GM18520 (cell line): Measurements from ENCODE around the gene HSFX1.
A peak's percentile ranks its signal among the peaks of the same experiment; 100 is the strongest.
"Not testable (repeated sequence)": the region's sequence is repeated elsewhere in the genome, so short reads cannot be mapped to it uniquely, and the experiment has no call there.

Experiments used
- ATAC-seq: cut with Tn5 transposase; IDR thresholded peaks from one replicate; pipeline ENCODE4 v1.9.1; 2021; ENCODE audit not compliant: unreplicated experiment

The HSFX1 gene

DNA sequence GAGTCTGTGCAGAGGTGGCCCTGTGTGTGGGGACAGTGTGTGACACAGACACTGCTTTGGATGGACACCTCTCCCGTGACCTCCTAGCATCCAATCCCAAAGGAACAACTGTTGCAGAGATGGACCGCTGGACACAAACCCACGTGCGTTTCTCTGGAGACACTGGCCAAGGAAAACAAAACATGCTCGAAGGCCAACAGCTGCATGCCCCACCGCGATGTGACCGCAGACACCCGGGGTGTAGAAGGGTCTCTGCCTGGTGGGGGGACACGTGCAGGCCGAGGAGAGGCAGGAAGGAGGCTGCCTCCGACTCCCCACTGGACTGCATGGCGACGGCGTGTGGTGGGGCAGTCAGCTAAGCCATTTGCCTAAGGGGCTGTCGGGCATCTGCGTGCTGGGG, at the start of gene HSFX1:
Gene HSFX1 (plus strand): TSS at position 301 of the 400 bp plus-strand sequence. CDS start 614 bp downstream, outside the sequence.
- ATAC-seq, result not testable (repeated sequence)

GRCh38 chrX:149727308-149727707, 46.6 kb upstream of the HSFX1 start:
- ATAC-seq, result not testable (repeated sequence)

GRCh38 chrX:149742269-149742668, 31.6 kb upstream of the HSFX1 start:
- ATAC-seq, result not testable (repeated sequence)

GRCh38 chrX:149746390-149747007, 27.4 kb upstream of the HSFX1 start:
- ATAC-seq, result not testable (repeated sequence)

DNA sequence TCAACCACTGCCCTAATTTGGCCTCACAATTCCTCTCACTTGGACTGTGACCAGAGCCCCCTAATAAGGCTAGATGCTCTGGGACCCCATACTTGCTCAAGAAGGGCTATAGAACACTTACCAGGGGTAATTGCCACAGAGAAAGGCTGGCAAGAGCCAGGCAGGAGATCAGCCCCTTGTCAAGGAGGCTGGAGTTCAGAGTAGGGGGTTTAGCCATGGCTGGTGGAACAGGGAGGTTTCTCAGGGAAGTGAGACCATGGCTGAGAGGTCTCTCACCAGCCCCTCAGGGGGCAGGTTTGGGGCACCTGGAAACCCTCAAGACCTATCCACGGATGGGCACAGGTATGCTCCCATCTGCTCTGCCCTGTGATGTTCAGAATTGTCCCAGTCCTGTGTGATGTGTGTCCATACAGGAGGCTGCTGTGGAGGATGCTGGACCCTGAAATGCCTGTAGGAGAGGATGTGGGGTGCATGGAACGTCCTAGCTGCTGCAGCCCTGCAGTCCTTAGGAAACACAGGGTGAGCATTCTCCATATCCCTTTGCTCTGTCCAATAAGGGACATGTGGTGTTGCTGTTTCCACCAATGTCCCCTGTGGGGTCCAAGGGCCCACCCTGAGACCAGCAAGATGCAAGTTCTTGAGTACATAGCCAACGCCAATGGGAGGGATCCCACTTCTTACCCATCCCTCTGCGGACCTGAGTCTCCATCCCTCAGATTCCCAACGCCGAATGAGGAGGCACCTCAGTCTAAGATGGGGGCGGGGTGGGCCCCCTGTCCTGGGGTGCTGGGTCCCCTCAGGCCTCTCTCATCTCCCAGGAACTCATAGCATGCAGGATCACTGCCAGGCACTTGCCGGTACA, 16.4 kb upstream of the HSFX1 start:
- ATAC-seq, result no peak

DNA sequence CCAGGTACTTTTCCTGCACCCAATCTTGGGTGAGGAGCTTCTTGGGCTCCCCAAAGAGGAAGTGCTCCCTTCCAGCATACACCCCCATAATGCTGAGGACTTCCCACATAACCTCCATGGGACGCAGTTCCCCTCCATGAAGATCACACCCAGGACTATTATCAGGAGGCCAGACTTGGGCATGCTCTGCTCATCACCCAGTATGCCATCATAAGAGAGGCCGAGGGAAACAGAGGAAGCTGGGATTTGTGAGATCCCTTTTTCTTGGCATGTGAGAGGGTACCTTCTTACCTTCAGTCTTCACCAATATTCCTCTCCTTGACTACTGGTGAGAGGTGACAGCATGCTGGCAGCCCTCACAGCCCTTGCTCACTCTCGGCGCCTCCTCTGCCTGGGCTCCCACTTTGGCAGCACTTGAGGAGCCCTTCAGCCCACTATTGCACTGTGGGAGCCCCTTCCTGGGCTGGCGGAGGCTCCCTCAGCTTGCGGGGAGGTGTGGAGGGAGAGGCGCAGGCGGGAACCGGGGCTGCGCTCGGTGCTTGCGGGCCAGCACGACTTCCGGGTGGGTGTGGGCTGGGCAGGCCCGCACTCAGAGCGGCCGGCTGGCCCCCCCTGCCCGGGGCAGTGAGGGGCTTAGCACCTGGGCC, 15.7 kb upstream of the HSFX1 start:
- ATAC-seq, result no peak

GRCh38 chrX:149758715-149759078, 15.2 kb upstream of the HSFX1 start:
- ATAC-seq, result not testable (repeated sequence)

GRCh38 chrX:149759824-149760223, 14.0 kb upstream of the HSFX1 start:
- ATAC-seq, result no peak

DNA sequence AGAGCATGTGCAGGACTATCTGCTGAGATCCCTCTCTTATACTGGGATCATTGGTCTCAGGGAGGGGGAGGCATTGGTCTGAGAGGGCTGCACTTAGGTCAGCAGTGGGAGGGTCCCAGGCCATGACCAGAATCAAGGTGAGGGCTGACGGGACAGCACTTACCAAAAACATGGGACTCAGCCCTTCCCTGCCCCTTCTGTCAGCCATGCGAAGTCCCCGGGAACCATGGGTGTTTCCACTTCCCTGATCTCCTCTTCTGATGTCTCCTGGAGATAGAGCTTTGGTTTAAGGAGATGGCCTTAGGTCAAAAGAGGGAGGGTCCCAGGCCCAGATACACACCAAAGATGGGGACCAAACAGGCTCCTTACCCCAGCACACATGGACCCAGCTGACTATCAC, 12.9 kb upstream of the HSFX1 start:
- no peak for ATAC-seq

GRCh38 chrX:149761858-149762674, 11.8 kb upstream of the HSFX1 start:
- ATAC-seq, result not testable (repeated sequence)

DNA sequence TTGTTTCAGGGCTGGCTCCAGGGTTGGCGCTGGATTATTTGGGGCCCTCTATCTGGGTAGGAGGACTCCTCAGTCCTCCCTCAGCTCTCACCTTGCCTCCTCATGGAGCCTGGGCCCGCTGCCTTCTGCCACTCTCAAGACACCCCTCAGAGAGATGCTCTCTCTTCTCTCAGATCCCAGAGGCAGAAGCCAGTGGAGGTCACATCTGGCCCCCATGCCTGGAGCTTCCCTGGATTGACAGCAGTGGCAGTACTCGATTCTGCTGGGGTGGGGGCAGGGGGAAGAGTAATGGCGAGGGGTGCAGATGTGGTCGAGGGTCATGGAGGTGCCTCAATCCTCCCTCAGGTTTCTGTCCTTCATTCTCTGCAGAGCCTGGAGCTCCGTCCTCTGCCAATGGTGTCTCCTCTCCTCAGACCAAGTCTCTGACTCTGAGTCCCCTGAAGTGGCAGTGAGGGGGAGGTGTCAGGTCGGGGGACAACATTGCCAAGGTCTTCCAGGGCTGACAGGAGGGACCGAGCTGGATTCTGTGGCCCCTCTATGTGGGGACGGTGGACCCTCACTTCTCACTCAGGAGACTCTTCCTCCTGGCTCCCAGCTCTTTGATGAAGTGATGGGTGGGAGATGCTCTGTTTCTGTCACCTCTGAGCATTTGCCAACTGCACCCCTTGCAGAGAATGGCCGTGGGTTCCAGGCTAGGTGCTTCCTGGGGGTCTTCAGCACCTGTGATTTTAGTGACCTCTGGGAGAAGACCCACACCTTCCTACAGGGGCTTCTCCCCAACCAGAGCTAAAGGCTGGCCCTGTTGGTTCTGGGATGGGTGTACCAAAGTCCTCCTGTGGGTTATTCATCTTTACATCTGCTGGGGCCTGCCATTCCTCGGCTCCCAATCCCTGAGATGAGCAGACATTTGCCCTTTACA, 10.9 kb upstream of the HSFX1 start:
- ATAC-seq, result no peak

GRCh38 chrX:149770344-149770743, 3.5 kb upstream of the HSFX1 start:
- not testable (repeated sequence) for ATAC-seq

DNA sequence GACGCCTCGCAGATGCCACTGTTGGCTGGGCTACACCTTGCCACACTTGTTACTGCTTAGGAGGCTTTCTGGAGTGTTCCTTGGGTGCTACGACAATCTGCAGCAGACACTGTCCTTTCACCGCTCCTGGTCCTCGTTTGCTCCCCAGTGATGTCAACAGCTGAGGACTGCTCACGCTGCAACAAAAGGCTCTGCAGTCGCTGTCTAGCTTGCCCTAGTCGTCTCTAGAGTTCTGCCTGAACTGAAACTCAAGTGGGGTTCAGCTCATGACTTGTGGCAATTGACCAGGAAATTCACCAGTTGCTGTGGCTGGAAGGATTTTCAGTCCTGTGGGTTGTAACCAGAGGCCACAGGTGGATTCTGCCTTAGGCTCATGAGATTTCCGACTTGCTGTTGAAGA, 842 bp upstream of the HSFX1 start:
- ATAC-seq, result not testable (repeated sequence)

GRCh38 chrX:149777999-149778398, 4.1 kb downstream of the HSFX1 start:
- ATAC-seq, result not testable (repeated sequence)

GRCh38 chrX:149781727-149782126, 7.9 kb downstream of the HSFX1 start, which contains the start of gene MAGEA9:
Gene MAGEA9 (plus strand): TSS chrX:149781930. CDS start chrX:149786211, 4,281 bp downstream.
- not testable (repeated sequence) for ATAC-seq

- ATAC-seq, result peak; percentile 99
Observed at GRCh38 chrX:149795531-149795930, 21.7 kb downstream of the HSFX1 start.

DNA sequence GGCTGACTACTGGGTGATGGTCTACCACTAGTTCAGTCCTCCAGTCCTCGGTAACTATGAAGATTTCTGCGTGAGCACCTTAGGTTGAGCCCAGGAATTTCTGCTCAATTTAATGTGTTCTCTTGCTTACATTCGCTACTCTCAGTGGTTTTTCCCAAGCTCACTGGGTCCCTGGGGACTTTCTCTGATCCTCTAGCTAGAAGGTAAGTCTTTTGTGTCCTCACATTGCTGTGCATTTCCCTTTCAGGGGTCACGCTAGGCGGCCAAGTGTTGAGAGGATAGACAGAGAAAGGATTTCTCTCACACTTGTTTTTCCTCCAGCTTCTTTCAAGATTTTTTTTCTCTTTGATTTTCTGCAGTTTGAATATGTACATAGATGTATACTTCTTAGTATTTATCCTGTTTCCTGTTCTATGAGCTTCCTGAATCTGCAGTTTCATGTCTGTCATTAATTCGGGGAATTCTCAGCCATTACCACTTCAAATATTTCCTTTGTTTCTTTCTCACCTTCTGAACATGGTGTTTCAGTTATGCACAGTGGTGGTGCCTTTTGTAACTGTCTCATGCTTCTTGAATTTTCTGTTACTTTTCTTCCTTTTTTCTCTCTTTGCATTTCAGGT, 25.3 kb downstream of the HSFX1 start:
- no peak for ATAC-seq

DNA sequence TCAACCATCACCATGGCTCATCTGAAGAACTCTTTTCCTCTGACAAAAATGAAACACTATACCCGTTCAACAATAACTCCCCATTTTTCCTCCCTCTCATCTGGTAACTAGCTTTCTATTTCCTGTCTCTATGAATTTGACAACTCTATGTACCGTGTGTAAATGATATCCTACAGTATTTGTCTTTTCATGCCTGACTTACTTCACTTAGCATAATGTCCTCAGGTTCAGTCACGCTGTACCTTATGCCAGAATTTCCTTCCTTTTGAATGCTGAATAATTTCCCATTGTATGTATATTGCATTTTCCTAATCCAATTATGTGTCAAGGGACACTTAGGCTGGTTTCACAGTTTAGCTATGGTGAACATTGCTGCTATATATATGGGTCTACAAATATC, 26.1 kb downstream of the HSFX1 start:
- ATAC-seq, result no peak

GRCh38 chrX:149803458-149804062, 29.7 kb downstream of the HSFX1 start:
- ATAC-seq, result no peak
